ENCODE measurements around the gene ELF5. TPM values are rescaled to one million over a fixed set of nuclear protein-coding genes. Genes with fewer than 3 reads are reported as not detected.

The ELF5 gene
- polyA plus RNA-seq, 1 donor from 2014 or later: not detected

GRCh38 chr11:34454308-34455032 lies 59.1 kb downstream of the ELF5 start:
- no peak overlapping the region for H3K4me2 ChIP-seq (ENCODE audit: low read length)
- H4K20me1 ChIP-seq (ENCODE audit: insufficient read depth): no peaks in the 10 kb centered on the region
- H3K36me3 ChIP-seq (ENCODE audit: insufficient read depth, low read length): no peaks in the 10 kb centered on the region
- no peak overlapping the region for H2AFZ ChIP-seq (ENCODE audit: low read depth, low read length)
- H3K9me3 ChIP-seq (ENCODE audit: low read length): no peaks in the 10 kb centered on the region
- no peaks in the 10 kb centered on the region for H3K27me3 ChIP-seq (ENCODE audit: insufficient read depth, low read depth, low read length)
- H3K4me3 ChIP-seq (ENCODE audit: low read length): no peak overlapping the region
- TF ChIP-seq EP300 (conservative IDR thresholded peaks at IDR 0.05; ENCODE audit: poor library complexity, severe bottlenecking) (no peak), SMC3 (conservative IDR thresholded peaks at IDR 0.05; ENCODE audit: poor library complexity) (no peak), EZH2 (IDR thresholded peaks at IDR 0.05; ENCODE audit: borderline replicate concordance, insufficient read depth, low read length, poor library complexity, severe bottlenecking) (no peak), TAF1 (IDR thresholded peaks at IDR 0.05; ENCODE audit: low read depth) (no peak), MXI1 (conservative IDR thresholded peaks at IDR 0.05; ENCODE audit: poor library complexity, severe bottlenecking) (no peak), POLR2AphosphoS5 (IDR thresholded peaks at IDR 0.05) (no peak), RAD21 (conservative IDR thresholded peaks at IDR 0.05) (no peak)
- TF ChIP-seq, protein P1, sequence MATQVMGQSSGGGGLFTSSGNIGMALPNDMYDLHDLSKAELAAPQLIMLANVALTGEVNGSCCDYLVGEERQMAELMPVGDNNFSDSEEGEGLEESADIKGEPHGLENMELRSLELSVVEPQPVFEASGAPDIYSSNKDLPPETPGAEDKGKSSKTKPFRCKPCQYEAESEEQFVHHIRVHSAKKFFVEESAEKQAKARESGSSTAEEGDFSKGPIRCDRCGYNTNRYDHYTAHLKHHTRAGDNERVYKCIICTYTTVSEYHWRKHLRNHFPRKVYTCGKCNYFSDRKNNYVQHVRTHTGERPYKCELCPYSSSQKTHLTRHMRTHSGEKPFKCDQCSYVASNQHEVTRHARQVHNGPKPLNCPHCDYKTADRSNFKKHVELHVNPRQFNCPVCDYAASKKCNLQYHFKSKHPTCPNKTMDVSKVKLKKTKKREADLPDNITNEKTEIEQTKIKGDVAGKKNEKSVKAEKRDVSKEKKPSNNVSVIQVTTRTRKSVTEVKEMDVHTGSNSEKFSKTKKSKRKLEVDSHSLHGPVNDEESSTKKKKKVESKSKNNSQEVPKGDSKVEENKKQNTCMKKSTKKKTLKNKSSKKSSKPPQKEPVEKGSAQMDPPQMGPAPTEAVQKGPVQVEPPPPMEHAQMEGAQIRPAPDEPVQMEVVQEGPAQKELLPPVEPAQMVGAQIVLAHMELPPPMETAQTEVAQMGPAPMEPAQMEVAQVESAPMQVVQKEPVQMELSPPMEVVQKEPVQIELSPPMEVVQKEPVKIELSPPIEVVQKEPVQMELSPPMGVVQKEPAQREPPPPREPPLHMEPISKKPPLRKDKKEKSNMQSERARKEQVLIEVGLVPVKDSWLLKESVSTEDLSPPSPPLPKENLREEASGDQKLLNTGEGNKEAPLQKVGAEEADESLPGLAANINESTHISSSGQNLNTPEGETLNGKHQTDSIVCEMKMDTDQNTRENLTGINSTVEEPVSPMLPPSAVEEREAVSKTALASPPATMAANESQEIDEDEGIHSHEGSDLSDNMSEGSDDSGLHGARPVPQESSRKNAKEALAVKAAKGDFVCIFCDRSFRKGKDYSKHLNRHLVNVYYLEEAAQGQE (IDR thresholded peaks at IDR 0.05; ENCODE audit: borderline replicate concordance): no peak
- TF ChIP-seq, protein P2, sequence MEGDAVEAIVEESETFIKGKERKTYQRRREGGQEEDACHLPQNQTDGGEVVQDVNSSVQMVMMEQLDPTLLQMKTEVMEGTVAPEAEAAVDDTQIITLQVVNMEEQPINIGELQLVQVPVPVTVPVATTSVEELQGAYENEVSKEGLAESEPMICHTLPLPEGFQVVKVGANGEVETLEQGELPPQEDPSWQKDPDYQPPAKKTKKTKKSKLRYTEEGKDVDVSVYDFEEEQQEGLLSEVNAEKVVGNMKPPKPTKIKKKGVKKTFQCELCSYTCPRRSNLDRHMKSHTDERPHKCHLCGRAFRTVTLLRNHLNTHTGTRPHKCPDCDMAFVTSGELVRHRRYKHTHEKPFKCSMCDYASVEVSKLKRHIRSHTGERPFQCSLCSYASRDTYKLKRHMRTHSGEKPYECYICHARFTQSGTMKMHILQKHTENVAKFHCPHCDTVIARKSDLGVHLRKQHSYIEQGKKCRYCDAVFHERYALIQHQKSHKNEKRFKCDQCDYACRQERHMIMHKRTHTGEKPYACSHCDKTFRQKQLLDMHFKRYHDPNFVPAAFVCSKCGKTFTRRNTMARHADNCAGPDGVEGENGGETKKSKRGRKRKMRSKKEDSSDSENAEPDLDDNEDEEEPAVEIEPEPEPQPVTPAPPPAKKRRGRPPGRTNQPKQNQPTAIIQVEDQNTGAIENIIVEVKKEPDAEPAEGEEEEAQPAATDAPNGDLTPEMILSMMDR (IDR thresholded peaks at IDR 0.05; ENCODE audit: poor library complexity, severe bottlenecking): no peak
- H3K9me2 ChIP-seq (ENCODE audit: insufficient read depth, low read length): no peaks in the 10 kb centered on the region
- H3K27ac ChIP-seq (ENCODE audit: low read length): no peak overlapping the region
- no peaks in the 10 kb centered on the region for H3F3A ChIP-seq (ENCODE audit: insufficient read depth, low read length, poor library complexity, severe bottlenecking)
- H3K9ac ChIP-seq (ENCODE audit: low read length): no peak overlapping the region
- no peaks in the 10 kb centered on the region for H3K79me2 ChIP-seq (replicated peaks; ENCODE audit: insufficient read depth, low read length)

- TF ChIP-seq, protein P1 (IDR thresholded peaks at IDR 0.05; ENCODE audit: borderline replicate concordance): no peak
- TF ChIP-seq POLR2AphosphoS5 (IDR thresholded peaks at IDR 0.05): no peak
- TF ChIP-seq RAD21 (conservative IDR thresholded peaks at IDR 0.05): no peak
- TF ChIP-seq SMC3 (conservative IDR thresholded peaks at IDR 0.05; ENCODE audit: poor library complexity): no peak
- TF ChIP-seq MXI1 (conservative IDR thresholded peaks at IDR 0.05; ENCODE audit: poor library complexity, severe bottlenecking): no peak
- no peak for TF ChIP-seq EP300 (conservative IDR thresholded peaks at IDR 0.05; ENCODE audit: poor library complexity, severe bottlenecking)
- no peak for TF ChIP-seq EZH2 (IDR thresholded peaks at IDR 0.05; ENCODE audit: borderline replicate concordance, insufficient read depth, low read length, poor library complexity, severe bottlenecking)
- TF ChIP-seq, protein P2 (IDR thresholded peaks at IDR 0.05; ENCODE audit: poor library complexity, severe bottlenecking): no peak
- TF ChIP-seq TAF1 (IDR thresholded peaks at IDR 0.05; ENCODE audit: low read depth): no peak
- Histone ChIP-seq H3K27ac (ENCODE audit: low read length) (no peak overlapping the region), H3K27me3 (ENCODE audit: insufficient read depth, low read depth, low read length) (no peaks in the 10 kb centered on the region), H3K9ac (ENCODE audit: low read length) (no peak overlapping the region), H2AFZ (ENCODE audit: low read depth, low read length) (no peak overlapping the region), H3K4me3 (ENCODE audit: low read length) (no peak overlapping the region), H3F3A (ENCODE audit: insufficient read depth, low read length, poor library complexity, severe bottlenecking) (no peaks in the 10 kb centered on the region), H3K4me2 (ENCODE audit: low read length) (no peak overlapping the region), H4K20me1 (ENCODE audit: insufficient read depth) (no peaks in the 10 kb centered on the region), H3K9me3 (ENCODE audit: low read length) (no peaks in the 10 kb centered on the region), H3K9me2 (ENCODE audit: insufficient read depth, low read length) (no peaks in the 10 kb centered on the region), H3K36me3 (ENCODE audit: insufficient read depth, low read length) (no peaks in the 10 kb centered on the region), H3K79me2 (replicated peaks; ENCODE audit: insufficient read depth, low read length) (no peaks in the 10 kb centered on the region)
Measured at GRCh38 chr11:34451053-34451452, 62.5 kb downstream of the ELF5 start.

Data from neural cell (in vitro differentiated cells).